ENCODE data around the gene FAM216A.

FAM216A gene

DNA sequence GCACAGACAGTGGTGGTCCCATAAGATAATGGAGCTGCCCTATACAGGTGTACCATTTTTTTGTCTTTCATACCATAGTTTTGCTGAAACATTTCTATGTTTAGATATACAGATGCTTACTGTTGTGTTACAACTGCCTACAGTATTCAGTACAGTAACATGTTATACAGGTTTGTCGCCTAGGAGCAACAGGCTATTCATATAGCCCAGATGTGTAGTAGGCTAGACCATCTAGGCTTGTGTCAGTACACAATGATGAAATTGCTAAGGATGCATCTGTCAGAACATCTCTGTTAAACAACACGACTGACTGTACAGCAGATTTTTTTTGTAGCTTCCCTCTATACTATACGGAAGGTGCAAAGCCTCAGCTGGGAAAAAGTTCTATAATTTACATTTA, 64.0 kb downstream of the FAM216A start:
- H3K79me2 ChIP-seq (ENCODE audit: insufficient read depth, low read length), result no peaks in the 10 kb centered on the region
- TF ChIP-seq CTCF (conservative IDR thresholded peaks at IDR 0.05; ENCODE audit: low read length) (no peak), EZH2phosphoT487 (IDR thresholded peaks at IDR 0.05; ENCODE audit: borderline replicate concordance) (no peak)
- H4K20me1 ChIP-seq (ENCODE audit: insufficient read depth, low read length, poor library complexity, severe bottlenecking), result no peaks in the 10 kb centered on the region
- H3K4me2 ChIP-seq (ENCODE audit: low read depth, low read length, poor library complexity, severe bottlenecking), result peak overlapping the region; percentile 1
- peaks cover 53% of the 10 kb centered on the region for H3K36me3 ChIP-seq (ENCODE audit: insufficient read depth, low read length)
- peaks cover 9% of the 10 kb centered on the region for H3K4me1 ChIP-seq (ENCODE audit: insufficient read depth, low read length, poor library complexity, severe bottlenecking)
- no peak overlapping the region for H3K9ac ChIP-seq (ENCODE audit: low read depth, low read length, poor library complexity, severe bottlenecking)
- no peaks in the 10 kb centered on the region for H3F3A ChIP-seq (ENCODE audit: low read depth)
- no peaks in the 10 kb centered on the region for H3K9me2 ChIP-seq (replicated peaks; ENCODE audit: low read depth, low read length)
- H3K27me3 ChIP-seq (ENCODE audit: insufficient read depth, low read length, poor library complexity, severe bottlenecking), result no peaks in the 10 kb centered on the region
- no peaks in the 10 kb centered on the region for H3K9me3 ChIP-seq (ENCODE audit: insufficient read depth, low read depth, low read length)
- no peak overlapping the region for H2AFZ ChIP-seq (ENCODE audit: low read length)
- H3K4me3 ChIP-seq (ENCODE audit: low read length, poor library complexity, severe bottlenecking), result no peak overlapping the region

DNA sequence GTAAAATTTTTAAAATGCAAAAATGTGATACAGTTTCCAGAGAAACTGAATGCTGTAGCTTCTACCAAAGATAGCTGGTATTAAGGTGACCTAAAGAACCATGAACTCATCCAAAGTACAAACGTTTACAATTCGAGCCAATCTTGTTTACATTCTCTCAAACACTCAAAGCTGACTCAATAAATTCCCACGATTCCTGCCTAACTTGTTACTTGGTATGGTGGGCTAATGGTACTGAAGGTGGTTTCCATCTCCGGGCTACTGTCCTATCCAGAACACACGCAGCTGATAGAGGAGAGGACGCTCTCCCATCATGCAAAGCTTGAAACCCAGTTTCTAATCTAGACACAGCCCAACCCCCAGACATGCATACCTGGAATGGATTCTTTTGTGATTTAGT, 65.0 kb downstream of the FAM216A start:
- Histone ChIP-seq H3K36me3 (ENCODE audit: insufficient read depth, low read length) (peaks cover 63% of the 10 kb centered on the region), H3K4me3 (ENCODE audit: low read length, poor library complexity, severe bottlenecking) (no peak overlapping the region), H3K9ac (ENCODE audit: low read depth, low read length, poor library complexity, severe bottlenecking) (no peak overlapping the region), H3K4me1 (ENCODE audit: insufficient read depth, low read length, poor library complexity, severe bottlenecking) (peaks cover 9% of the 10 kb centered on the region), H3K27me3 (ENCODE audit: insufficient read depth, low read length, poor library complexity, severe bottlenecking) (no peaks in the 10 kb centered on the region), H3K9me3 (ENCODE audit: insufficient read depth, low read depth, low read length) (no peaks in the 10 kb centered on the region), H3K79me2 (ENCODE audit: insufficient read depth, low read length) (no peaks in the 10 kb centered on the region), H3F3A (ENCODE audit: low read depth) (no peaks in the 10 kb centered on the region), H3K9me2 (replicated peaks; ENCODE audit: low read depth, low read length) (no peaks in the 10 kb centered on the region), H4K20me1 (ENCODE audit: insufficient read depth, low read length, poor library complexity, severe bottlenecking) (no peaks in the 10 kb centered on the region), H3K4me2 (ENCODE audit: low read depth, low read length, poor library complexity, severe bottlenecking) (no peak overlapping the region), H2AFZ (ENCODE audit: low read length) (no peak overlapping the region)
- TF ChIP-seq EZH2phosphoT487 (IDR thresholded peaks at IDR 0.05; ENCODE audit: borderline replicate concordance) (no peak), CTCF (conservative IDR thresholded peaks at IDR 0.05; ENCODE audit: low read length) (no peak)

- Histone ChIP-seq H3K36me3 (ENCODE audit: insufficient read depth, low read length) (peaks cover 75% of the 10 kb centered on the region), H3K9ac (ENCODE audit: low read depth, low read length, poor library complexity, severe bottlenecking) (no peak overlapping the region), H3K9me3 (ENCODE audit: insufficient read depth, low read depth, low read length) (no peaks in the 10 kb centered on the region), H3F3A (ENCODE audit: low read depth) (no peaks in the 10 kb centered on the region), H4K20me1 (ENCODE audit: insufficient read depth, low read length, poor library complexity, severe bottlenecking) (no peaks in the 10 kb centered on the region), H3K4me1 (ENCODE audit: insufficient read depth, low read length, poor library complexity, severe bottlenecking) (peaks cover 9% of the 10 kb centered on the region), H3K4me2 (ENCODE audit: low read depth, low read length, poor library complexity, severe bottlenecking) (no peak overlapping the region), H3K79me2 (ENCODE audit: insufficient read depth, low read length) (no peaks in the 10 kb centered on the region), H2AFZ (ENCODE audit: low read length) (no peak overlapping the region), H3K4me3 (ENCODE audit: low read length, poor library complexity, severe bottlenecking) (no peak overlapping the region), H3K9me2 (replicated peaks; ENCODE audit: low read depth, low read length) (no peaks in the 10 kb centered on the region), H3K27me3 (ENCODE audit: insufficient read depth, low read length, poor library complexity, severe bottlenecking) (no peaks in the 10 kb centered on the region)
- TF ChIP-seq EZH2phosphoT487 (IDR thresholded peaks at IDR 0.05; ENCODE audit: borderline replicate concordance), result no peak
- no peak for TF ChIP-seq CTCF (conservative IDR thresholded peaks at IDR 0.05; ENCODE audit: low read length)
These were observed 66.2 kb downstream of the FAM216A start for GRCh38 chr12:110534811-110535210.
